Measurements from ENCODE around the gene ULBP1. TPM values are rescaled to one million over a fixed set of nuclear protein-coding genes. Genes with fewer than 3 reads are reported as not detected.

Gene ULBP1
- total and polyA plus RNA-seq, 2 experiments from 2014 or later = 0.27 TPM

DNA sequence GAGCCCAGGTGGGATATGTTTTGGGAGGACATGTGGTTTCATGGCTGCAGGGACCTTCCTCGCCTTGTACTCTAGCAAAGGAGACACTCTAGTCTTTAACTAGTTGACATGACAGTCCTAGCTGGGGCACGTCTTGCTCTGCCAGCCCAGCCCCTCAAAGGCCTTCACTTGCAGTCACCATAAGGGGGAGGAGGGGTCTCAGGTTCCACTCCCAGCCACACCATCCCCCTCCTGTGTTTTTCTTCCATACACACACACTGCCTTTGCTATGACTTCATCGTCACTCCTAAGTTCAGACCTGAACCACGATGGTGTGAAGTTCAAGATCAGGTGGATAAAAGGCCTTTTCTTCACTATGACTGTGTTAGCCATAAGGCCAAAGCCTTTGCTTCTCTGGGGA, 13.5 kb downstream of the ULBP1 start:
- H3K9me2 ChIP-seq (replicated peaks; ENCODE audit: insufficient read depth) = no peaks in the 10 kb centered on the region
- no peak overlapping the region for H3K27ac ChIP-seq
- no peak overlapping the region for H2AFZ ChIP-seq
- no peaks in the 10 kb centered on the region for H3K79me2 ChIP-seq
- no peaks in the 10 kb centered on the region for H4K20me1 ChIP-seq (ENCODE audit: insufficient read depth, poor library complexity, severe bottlenecking)
- H3K27me3 ChIP-seq = peaks cover 90% of the 10 kb centered on the region
- H3K9me3 ChIP-seq (ENCODE audit: low read depth) = no peaks in the 10 kb centered on the region
- no peak overlapping the region for H3K4me3 ChIP-seq
- no peaks in the 10 kb centered on the region for H3K36me3 ChIP-seq (replicated peaks; ENCODE audit: insufficient read depth, low read depth)
- TF ChIP-seq, protein P1, sequence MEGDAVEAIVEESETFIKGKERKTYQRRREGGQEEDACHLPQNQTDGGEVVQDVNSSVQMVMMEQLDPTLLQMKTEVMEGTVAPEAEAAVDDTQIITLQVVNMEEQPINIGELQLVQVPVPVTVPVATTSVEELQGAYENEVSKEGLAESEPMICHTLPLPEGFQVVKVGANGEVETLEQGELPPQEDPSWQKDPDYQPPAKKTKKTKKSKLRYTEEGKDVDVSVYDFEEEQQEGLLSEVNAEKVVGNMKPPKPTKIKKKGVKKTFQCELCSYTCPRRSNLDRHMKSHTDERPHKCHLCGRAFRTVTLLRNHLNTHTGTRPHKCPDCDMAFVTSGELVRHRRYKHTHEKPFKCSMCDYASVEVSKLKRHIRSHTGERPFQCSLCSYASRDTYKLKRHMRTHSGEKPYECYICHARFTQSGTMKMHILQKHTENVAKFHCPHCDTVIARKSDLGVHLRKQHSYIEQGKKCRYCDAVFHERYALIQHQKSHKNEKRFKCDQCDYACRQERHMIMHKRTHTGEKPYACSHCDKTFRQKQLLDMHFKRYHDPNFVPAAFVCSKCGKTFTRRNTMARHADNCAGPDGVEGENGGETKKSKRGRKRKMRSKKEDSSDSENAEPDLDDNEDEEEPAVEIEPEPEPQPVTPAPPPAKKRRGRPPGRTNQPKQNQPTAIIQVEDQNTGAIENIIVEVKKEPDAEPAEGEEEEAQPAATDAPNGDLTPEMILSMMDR (IDR thresholded peaks at IDR 0.05; ENCODE audit: poor library complexity) = no peak
- TF ChIP-seq EZH2phosphoT487 (IDR thresholded peaks at IDR 0.05; ENCODE audit: low read depth, severe bottlenecking, unreplicated experiment) (no peak), EZH2 (IDR thresholded peaks at IDR 0.05; ENCODE audit: borderline replicate concordance) (no peak)
- H3K4me1 ChIP-seq (ENCODE audit: insufficient read depth) = no peaks in the 10 kb centered on the region
- 53% methylated on average over 4 of the region's 4 CpGs for WGBS (ENCODE audit: low lambda C conversion rate, missing lambda C conversion rate)
- no peak for DNase-seq (ENCODE audit: low spot score)
- no peak overlapping the region for H3K4me2 ChIP-seq

DNA sequence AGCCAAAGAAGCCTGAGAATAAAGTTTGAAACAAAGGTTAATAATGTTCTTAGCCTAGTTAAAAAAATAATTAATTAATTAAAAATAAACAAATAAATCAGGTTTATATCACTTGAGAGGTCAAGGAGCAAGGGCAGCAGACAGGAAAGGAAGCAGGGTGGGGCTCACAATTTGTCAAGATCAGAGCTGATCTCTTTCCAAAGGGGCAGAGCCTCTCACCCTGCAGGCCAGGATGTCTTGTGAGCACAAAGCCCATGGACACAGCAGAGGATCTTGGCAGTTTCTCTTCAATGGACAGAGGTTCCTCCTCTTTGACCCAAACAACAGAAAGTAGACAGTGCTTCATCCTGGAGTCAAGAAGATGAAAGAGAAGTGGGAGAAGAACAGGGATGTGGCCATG, 14.9 kb downstream of the ULBP1 start:
- no peak overlapping the region for H2AFZ ChIP-seq
- no peak for DNase-seq (ENCODE audit: low spot score)
- no peak for TF ChIP-seq EZH2 (IDR thresholded peaks at IDR 0.05; ENCODE audit: borderline replicate concordance)
- TF ChIP-seq EZH2phosphoT487 (IDR thresholded peaks at IDR 0.05; ENCODE audit: low read depth, severe bottlenecking, unreplicated experiment) = no peak
- TF ChIP-seq, protein P1 (IDR thresholded peaks at IDR 0.05; ENCODE audit: poor library complexity) = no peak
- H4K20me1 ChIP-seq (ENCODE audit: insufficient read depth, poor library complexity, severe bottlenecking) = no peaks in the 10 kb centered on the region
- no peaks in the 10 kb centered on the region for H3K36me3 ChIP-seq (replicated peaks; ENCODE audit: insufficient read depth, low read depth)
- no peak overlapping the region for H3K27ac ChIP-seq
- H3K27me3 ChIP-seq = peaks cover 88% of the 10 kb centered on the region
- H3K4me1 ChIP-seq (ENCODE audit: insufficient read depth) = no peaks in the 10 kb centered on the region
- H3K79me2 ChIP-seq = no peaks in the 10 kb centered on the region
- no peaks in the 10 kb centered on the region for H3K9me2 ChIP-seq (replicated peaks; ENCODE audit: insufficient read depth)
- H3K4me2 ChIP-seq = no peak overlapping the region
- H3K9me3 ChIP-seq (ENCODE audit: low read depth) = no peaks in the 10 kb centered on the region
- no peak overlapping the region for H3K4me3 ChIP-seq

DNA sequence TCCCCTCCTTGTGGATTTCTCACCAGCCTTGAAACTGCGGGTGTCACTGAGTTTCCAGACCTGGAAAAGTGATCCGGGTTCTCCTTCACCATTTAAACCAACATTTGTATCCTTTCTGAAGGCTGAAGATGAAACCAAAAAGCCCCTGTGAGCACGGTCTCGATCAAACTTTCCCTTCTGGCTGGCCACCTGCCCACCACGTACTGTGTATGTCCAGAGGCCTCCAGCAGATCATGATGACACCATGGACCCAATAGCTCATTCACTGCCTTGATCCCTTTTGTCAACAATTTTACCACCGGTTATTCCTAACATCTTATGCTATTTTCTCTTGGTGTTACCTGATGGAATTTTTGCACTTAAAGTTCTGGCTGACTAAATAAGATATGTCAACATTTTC, 15.6 kb downstream of the ULBP1 start:
- TF ChIP-seq, protein P1 (IDR thresholded peaks at IDR 0.05; ENCODE audit: poor library complexity) = no peak
- TF ChIP-seq EZH2phosphoT487 (IDR thresholded peaks at IDR 0.05; ENCODE audit: low read depth, severe bottlenecking, unreplicated experiment) = no peak
- TF ChIP-seq EZH2 (IDR thresholded peaks at IDR 0.05; ENCODE audit: borderline replicate concordance) = no peak
- H3K9me2 ChIP-seq (replicated peaks; ENCODE audit: insufficient read depth) = no peaks in the 10 kb centered on the region
- H3K79me2 ChIP-seq = no peaks in the 10 kb centered on the region
- 47% methylated on average over 6 of the region's 6 CpGs for WGBS (ENCODE audit: low lambda C conversion rate, missing lambda C conversion rate)
- no peaks in the 10 kb centered on the region for H3K36me3 ChIP-seq (replicated peaks; ENCODE audit: insufficient read depth, low read depth)
- H3K27me3 ChIP-seq = peaks cover 81% of the 10 kb centered on the region
- H3K4me2 ChIP-seq = no peak overlapping the region
- H3K9me3 ChIP-seq (ENCODE audit: low read depth) = no peaks in the 10 kb centered on the region
- no peak overlapping the region for H3K27ac ChIP-seq
- no peak for DNase-seq (ENCODE audit: low spot score)
- no peak overlapping the region for H3K4me3 ChIP-seq
- H3K4me1 ChIP-seq (ENCODE audit: insufficient read depth) = no peaks in the 10 kb centered on the region
- no peaks in the 10 kb centered on the region for H4K20me1 ChIP-seq (ENCODE audit: insufficient read depth, poor library complexity, severe bottlenecking)
- H2AFZ ChIP-seq = no peak overlapping the region

GRCh38 chr6:149983145-149983544, 19.4 kb downstream of the ULBP1 start:
- H4K20me1 ChIP-seq (ENCODE audit: insufficient read depth, poor library complexity, severe bottlenecking) = no peaks in the 10 kb centered on the region
- no peak for DNase-seq (ENCODE audit: low spot score)
- H2AFZ ChIP-seq = no peak overlapping the region
- no peaks in the 10 kb centered on the region for H3K79me2 ChIP-seq
- H3K4me2 ChIP-seq = no peak overlapping the region
- TF ChIP-seq EZH2phosphoT487 (IDR thresholded peaks at IDR 0.05; ENCODE audit: low read depth, severe bottlenecking, unreplicated experiment) = no peak
- TF ChIP-seq, protein P1 (IDR thresholded peaks at IDR 0.05; ENCODE audit: poor library complexity) = no peak
- no peak for TF ChIP-seq EZH2 (IDR thresholded peaks at IDR 0.05; ENCODE audit: borderline replicate concordance)
- peaks cover 82% of the 10 kb centered on the region for H3K27me3 ChIP-seq
- H3K4me3 ChIP-seq = no peak overlapping the region
- no peaks in the 10 kb centered on the region for H3K9me2 ChIP-seq (replicated peaks; ENCODE audit: insufficient read depth)
- no peaks in the 10 kb centered on the region for H3K9me3 ChIP-seq (ENCODE audit: low read depth)
- no peak overlapping the region for H3K27ac ChIP-seq
- H3K36me3 ChIP-seq (replicated peaks; ENCODE audit: insufficient read depth, low read depth) = no peaks in the 10 kb centered on the region
- no peaks in the 10 kb centered on the region for H3K4me1 ChIP-seq (ENCODE audit: insufficient read depth)
- 10% methylated on average over 9 of the region's 9 CpGs for WGBS (ENCODE audit: low lambda C conversion rate, missing lambda C conversion rate)

Data from hepatocyte (in vitro differentiated cells).